ENCODE data around the gene ULBP1. TPM values are rescaled to one million over a fixed set of nuclear protein-coding genes. Genes with fewer than 3 reads are reported as not detected.
"Not testable (repeated sequence)": the region's sequence is repeated elsewhere in the genome, so short reads cannot be mapped to it uniquely, and the experiment has no call there.

ULBP1 gene
- total RNA-seq, 5 donors from 2014 or later (not counting 1 experiment from before 2014, with no cell fraction given) = 0.13 to 0.23 (median 0.14) TPM; not detected in 1

GRCh38 chr6:150014623-150015280 lies 51.0 kb downstream of the ULBP1 start:
- CTCF ChIA-PET; H3K36me3 Mint-ChIP-seq; H3K9me3 ChIP-seq; H3K27ac Mint-ChIP-seq; H3K4me3 Mint-ChIP-seq; H3K36me3 ChIP-seq (ENCODE audit: control insufficient read depth in 2 of 2, extremely low read depth in 1 of 2, insufficient read depth in 1 of 2, low read length in 1 of 2); H3K9me3 Mint-ChIP-seq; ATAC-seq (replicated peaks in 1 of 4); POLR2A ChIA-PET; H3K27ac ChIP-seq (ENCODE audit: low read length); H3K4me3 ChIP-seq (ENCODE audit: control insufficient read depth in 1 of 2, extremely low read depth in 1 of 2, low read length in 1 of 2): not testable (repeated sequence)
- no CpG with 5 or more reads among the region's 50 CpGs for WGBS (ENCODE audit: insufficient coverage)
- Histone ChIP-seq H3K27me3 (replicated peaks in 1 of 2; ENCODE audit: control insufficient read depth in 2 of 2, extremely low read depth in 1 of 2, insufficient read depth in 2 of 2, low read length in 1 of 2) (peaks cover 17 to 44% of the 10 kb centered on the region in 2 experiments), H3K4me1 (ENCODE audit: control insufficient read depth in 1 of 2, extremely low read depth in 1 of 2, insufficient read depth in 2 of 2, low read length in 2 of 2) (peaks cover 0 to 12% of the 10 kb centered on the region in 2 experiments)
- peaks cover 9 to 24% (median 18%) of the 10 kb centered on the region in 3 donors for H3K4me1 Mint-ChIP-seq
- DNase-seq = peak in 1 of 35 experiments; percentile 23
- peaks cover 71 to 83% of the 10 kb centered on the region in 2 donors for H3K27me3 Mint-ChIP-seq

DNA sequence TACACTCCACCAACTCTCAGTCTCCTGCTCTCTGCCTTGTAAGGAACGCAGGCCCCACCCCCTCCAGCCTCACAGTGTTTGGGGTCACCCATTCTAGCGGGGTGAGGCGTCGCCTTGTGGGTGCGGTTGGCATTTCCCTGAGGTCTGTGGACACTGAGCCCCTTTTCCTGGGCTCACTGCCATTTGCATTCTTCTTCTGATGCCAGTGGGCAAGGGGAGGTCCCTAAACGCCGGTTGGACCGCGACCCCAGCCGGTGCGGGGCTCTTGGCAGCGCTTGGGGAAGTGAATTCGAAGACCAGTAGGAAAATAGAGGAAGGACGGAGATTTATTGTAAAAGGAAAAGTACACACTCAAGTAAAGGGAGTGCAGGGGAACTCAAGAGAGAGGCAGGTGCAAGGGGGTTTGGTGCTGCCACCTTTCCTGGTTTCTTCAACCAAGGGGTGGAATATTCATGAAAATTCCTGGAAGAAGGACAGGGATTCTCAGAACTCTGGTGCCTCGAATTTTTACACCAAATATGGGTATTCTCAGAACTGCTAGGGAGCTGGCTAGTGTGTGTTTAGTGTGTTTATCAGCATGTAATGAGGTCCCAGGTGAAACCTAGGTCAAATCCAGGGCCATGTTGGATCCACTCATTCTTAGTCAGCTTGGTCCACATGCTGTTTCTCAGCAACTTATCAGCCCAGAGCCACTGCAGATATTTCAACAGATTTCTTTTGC lies 51.7 kb downstream of the ULBP1 start:
- WGBS (ENCODE audit: insufficient coverage) = 3% methylated on average over 5 of the region's 15 CpGs
- H3K4me3 ChIP-seq (ENCODE audit: control insufficient read depth in 1 of 2, extremely low read depth in 1 of 2, low read length in 1 of 2); H3K36me3 Mint-ChIP-seq; H3K36me3 ChIP-seq (ENCODE audit: control insufficient read depth in 2 of 2, extremely low read depth in 1 of 2, insufficient read depth in 1 of 2, low read length in 1 of 2); H3K9me3 ChIP-seq; H3K4me3 Mint-ChIP-seq; H3K9me3 Mint-ChIP-seq; POLR2A ChIA-PET; H3K27ac ChIP-seq (ENCODE audit: low read length): not testable (repeated sequence)
- DNase-seq = peak in 3 of 35 experiments; percentile 15 to 62 (median 24)
- Mint-ChIP-seq H3K4me1 (peaks cover 9 to 24% (median 18%) of the 10 kb centered on the region in 3 donors), H3K27ac (peak overlapping the region in 1 of 2 donors; percentile 39), H3K27me3 (peaks cover 66 to 76% of the 10 kb centered on the region in 2 donors)
- ATAC-seq (replicated peaks in 1 of 4) = peak in 2 of 4 experiments; percentile 28 to 60
- peaks cover 0 to 12% of the 10 kb centered on the region in 2 experiments for H3K4me1 ChIP-seq (ENCODE audit: control insufficient read depth in 1 of 2, extremely low read depth in 1 of 2, insufficient read depth in 2 of 2, low read length in 2 of 2)
- CTCF ChIA-PET = interaction anchor here in 1 of 2 donors (0.5 kb wide), 1 partner anchor 32 kb away, joined by 3 read pairs; no protein-coding TSS in a partner anchor
- peaks cover 17 to 41% of the 10 kb centered on the region in 2 experiments for H3K27me3 ChIP-seq (replicated peaks in 1 of 2; ENCODE audit: control insufficient read depth in 2 of 2, extremely low read depth in 1 of 2, insufficient read depth in 2 of 2, low read length in 1 of 2)

GRCh38 chr6:150016324-150017185 lies 52.8 kb downstream of the ULBP1 start:
- Histone ChIP-seq H3K4me1 (ENCODE audit: control insufficient read depth in 1 of 2, extremely low read depth in 1 of 2, insufficient read depth in 2 of 2, low read length in 2 of 2) (peaks cover 0 to 12% of the 10 kb centered on the region in 2 experiments), H3K4me3 (ENCODE audit: control insufficient read depth in 1 of 2, extremely low read depth in 1 of 2, low read length in 1 of 2) (no peak overlapping the region), H3K27ac (ENCODE audit: low read length) (no peak overlapping the region), H3K36me3 (ENCODE audit: control insufficient read depth in 2 of 2, extremely low read depth in 1 of 2, insufficient read depth in 1 of 2, low read length in 1 of 2) (no peaks in the 10 kb centered on the region), H3K9me3 (no peaks in the 10 kb centered on the region), H3K27me3 (replicated peaks in 1 of 2; ENCODE audit: control insufficient read depth in 2 of 2, extremely low read depth in 1 of 2, insufficient read depth in 2 of 2, low read length in 1 of 2) (peaks cover 16 to 41% of the 10 kb centered on the region in 2 experiments)
- Mint-ChIP-seq H3K4me3 (no peak overlapping the region), H3K36me3 (no peaks in the 10 kb centered on the region), H3K27ac (peak overlapping the region in 1 of 2 donors; percentile 40), H3K9me3 (no peaks in the 10 kb centered on the region), H3K4me1 (peaks cover 9 to 24% (median 18%) of the 10 kb centered on the region in 3 donors), H3K27me3 (peaks cover 64 to 72% of the 10 kb centered on the region in 2 donors)
- peak in 30 of 35 experiments; percentile 15 to 84 (median 36) for DNase-seq
- CTCF ChIA-PET = interaction anchor here (0.6 to 1.8 kb wide), 13 partner anchors 9 to 298 kb away, joined by 3 to 16 read pairs (median 3); partner anchors contain the start of gene LATS1 (in 1 of the 2)
- peak; percentile 78 to 85 (median 83) for ATAC-seq (replicated peaks in 1 of 4)
- POLR2A ChIA-PET = interaction anchor here (0.5 to 0.9 kb wide), 2 partner anchors 81 to 317 kb away, joined by 3 to 7 read pairs; no protein-coding TSS in a partner anchor
- WGBS (ENCODE audit: insufficient coverage) = 27% methylated on average over 5 of the region's 6 CpGs

- H3K27ac Mint-ChIP-seq = peak overlapping the region in 1 of 2 donors; percentile 40
- not testable (repeated sequence) for H3K27ac ChIP-seq (ENCODE audit: low read length); H3K36me3 ChIP-seq (ENCODE audit: control insufficient read depth in 2 of 2, extremely low read depth in 1 of 2, insufficient read depth in 1 of 2, low read length in 1 of 2); H3K4me3 ChIP-seq (ENCODE audit: control insufficient read depth in 1 of 2, extremely low read depth in 1 of 2, low read length in 1 of 2); H3K9me3 ChIP-seq; H3K4me3 Mint-ChIP-seq; H3K9me3 Mint-ChIP-seq; DNase-seq; H3K36me3 Mint-ChIP-seq; ATAC-seq (replicated peaks in 1 of 4)
- peaks cover 62 to 69% of the 10 kb centered on the region in 2 donors for H3K27me3 Mint-ChIP-seq
- peaks cover 0 to 12% of the 10 kb centered on the region in 2 experiments for H3K4me1 ChIP-seq (ENCODE audit: control insufficient read depth in 1 of 2, extremely low read depth in 1 of 2, insufficient read depth in 2 of 2, low read length in 2 of 2)
- ChIA-PET POLR2A (interaction anchor here in 1 of 2 donors (0.5 kb wide), 1 partner anchor 318 kb away, joined by 3 read pairs; no protein-coding TSS in a partner anchor), CTCF (interaction anchor here (0.7 to 1.8 kb wide), 8 partner anchors 12 to 299 kb away, joined by 3 to 16 read pairs (median 4); partner anchors contain the start of gene LATS1 (in 1 of the 2))
- H3K4me1 Mint-ChIP-seq = peaks cover 9 to 24% (median 18%) of the 10 kb centered on the region in 3 donors
- WGBS (ENCODE audit: insufficient coverage) = 0% methylated on average over 2 of the region's 5 CpGs
- peaks cover 16 to 40% of the 10 kb centered on the region in 2 experiments for H3K27me3 ChIP-seq (replicated peaks in 1 of 2; ENCODE audit: control insufficient read depth in 2 of 2, extremely low read depth in 1 of 2, insufficient read depth in 2 of 2, low read length in 1 of 2)
Observed at GRCh38 chr6:150017186-150017521, 53.4 kb downstream of the ULBP1 start.

- no CpG with 5 or more reads among the region's 6 CpGs for WGBS (ENCODE audit: insufficient coverage)
- Mint-ChIP-seq H3K36me3 (no peaks in the 10 kb centered on the region), H3K27ac (no peak overlapping the region), H3K4me3 (no peak overlapping the region), H3K4me1 (peaks cover 6 to 18% (median 15%) of the 10 kb centered on the region in 3 donors), H3K27me3 (peaks cover 48 to 60% of the 10 kb centered on the region in 2 donors), H3K9me3 (no peaks in the 10 kb centered on the region)
- ATAC-seq (replicated peaks in 1 of 4) = no peak
- no peak for DNase-seq
- no peak overlapping the region for H3K27ac ChIP-seq (ENCODE audit: low read length)
- H3K27me3 ChIP-seq (replicated peaks in 1 of 2; ENCODE audit: control insufficient read depth in 2 of 2, extremely low read depth in 1 of 2, insufficient read depth in 2 of 2, low read length in 1 of 2) = peaks cover 8 to 33% of the 10 kb centered on the region in 2 experiments
- no peak overlapping the region for H3K4me3 ChIP-seq (ENCODE audit: control insufficient read depth in 1 of 2, extremely low read depth in 1 of 2, low read length in 1 of 2)
- ChIA-PET CTCF (no interaction called here), POLR2A (interaction anchor here (0.5 kb wide), 2 partner anchors 87 to 427 kb away, joined by 6 to 8 read pairs; no protein-coding TSS in a partner anchor)
- no peaks in the 10 kb centered on the region for H3K36me3 ChIP-seq (ENCODE audit: control insufficient read depth in 2 of 2, extremely low read depth in 1 of 2, insufficient read depth in 1 of 2, low read length in 1 of 2)
- peaks cover 0 to 12% of the 10 kb centered on the region in 2 experiments for H3K4me1 ChIP-seq (ENCODE audit: control insufficient read depth in 1 of 2, extremely low read depth in 1 of 2, insufficient read depth in 2 of 2, low read length in 2 of 2)
- no peaks in the 10 kb centered on the region for H3K9me3 ChIP-seq
Observed at GRCh38 chr6:150018846-150019580, 55.3 kb downstream of the ULBP1 start.

All from T-cell (primary cell).